Smooth muscle cell (in vitro differentiated cells): ENCODE results near the gene TEAD4. TPM values are rescaled to one million over a fixed set of nuclear protein-coding genes. Genes with fewer than 3 reads are reported as not detected.

Experiments used
- DNase-seq: peaks from one replicate; lab custom pipeline; 2025; ENCODE audit not compliant: unreplicated experiment; lab: John Stamatoyannopoulos, UW
- H2AFZ ChIP-seq: fragments of 200-600 bp; sonication (generic); 2 replicates; pipeline ENCODE4 v1.6.0; 2016; ENCODE audit warnings: antibody characterized with exemption, low read depth, mild to moderate bottlenecking
- H3F3A ChIP-seq: fragments of 200-600 bp; sonication (generic); 2 replicates; pipeline ENCODE4 v1.6.0; 2017; ENCODE audit warnings: antibody characterized with exemption, low read depth
- H3K27ac ChIP-seq: fragments of 200-600 bp; sonication (generic); 2 replicates; pipeline ENCODE4 v1.5.1; 2016; ENCODE audit warnings: low read depth, mild to moderate bottlenecking
- H3K27me3 ChIP-seq: fragments of 200-600 bp; sonication (generic); 2 replicates; pipeline ENCODE4 v1.6.1; 2016; ENCODE audit warnings: low read depth, mild to moderate bottlenecking
- H3K36me3 ChIP-seq: fragments of 200-600 bp; sonication (generic); 2 replicates; pipeline ENCODE4 v1.5.1; 2016; ENCODE audit warnings: low read depth
- H3K4me1 ChIP-seq: fragments of 200-600 bp; sonication (generic); 2 replicates; pipeline ENCODE4 v1.5.1; 2016; ENCODE audit warnings: low read depth
- H3K4me2 ChIP-seq: fragments of 200-600 bp; sonication (generic); 2 replicates; pipeline ENCODE4 v1.6.0; 2016; ENCODE audit warnings: mild to moderate bottlenecking
- H3K4me3 ChIP-seq: fragments of 200-600 bp; sonication (generic); 2 replicates; pipeline ENCODE4 v1.5.1; 2016; ENCODE audit warnings: mild to moderate bottlenecking
- H3K79me2 ChIP-seq: fragments of 200-600 bp; sonication (generic); 2 replicates; pipeline ENCODE4 v1.6.0; 2016; ENCODE audit warnings: low read depth, mild to moderate bottlenecking
- H3K9ac ChIP-seq: fragments of 200-600 bp; sonication (generic); 2 replicates; pipeline ENCODE4 v1.6.0; 2016; ENCODE audit warnings: low read depth
- H3K9me3 ChIP-seq: fragments of 200-600 bp; sonication (generic); replicated peaks from 2 replicates; pipeline ENCODE4 v1.5.1; 2016; ENCODE audit warnings: low read depth
- H4K20me1 ChIP-seq: fragments of 200-600 bp; sonication (generic); 2 replicates; pipeline ENCODE4 v1.6.0; 2016; ENCODE audit warnings: low read depth
- CTCF ChIP-seq: fragments of 200-600 bp; sonication (generic); IDR thresholded peaks from 2 replicates; pipeline ENCODE4 v1.5.1; 2017; ENCODE audit warnings: borderline replicate concordance, mild to moderate bottlenecking, antibody characterized with exemption; ENCODE audit not compliant: insufficient read depth, poor library complexity, severe bottlenecking
- WGBS: methylation state at CpG from one replicate; pipeline ENCODE4 v1.1.7; 2016; ENCODE audit warnings: low lambda C conversion rate; 5-methylcytosine and 5-hydroxymethylcytosine counted together
- polyA plus RNA-seq: library from polyadenylated mRNA; unstranded; fragments of >200 nt; fragmentation: Nextera tagmentation; extraction: Ambion mirVana; gene quantifications from 2 replicates; pipeline ENCODE4 v1.2.1, GENCODE V29; 2016
- small RNA-seq: library from RNA; depleted of rRNA; stranded (forward); fragments of <200 nt; gene quantifications from one replicate; pipeline ENCODE3, GENCODE V24; 2014
- total RNA-seq: library from RNA; depleted of rRNA; stranded (reverse); fragments of >200 nt; gene quantifications from 2 replicates; pipeline ENCODE4 v1.2.3, GENCODE V29; 2014

The TEAD4 gene
- total and polyA plus RNA-seq, 2 experiments from 2014 or later: 12.0 to 14.3 TPM

DNA sequence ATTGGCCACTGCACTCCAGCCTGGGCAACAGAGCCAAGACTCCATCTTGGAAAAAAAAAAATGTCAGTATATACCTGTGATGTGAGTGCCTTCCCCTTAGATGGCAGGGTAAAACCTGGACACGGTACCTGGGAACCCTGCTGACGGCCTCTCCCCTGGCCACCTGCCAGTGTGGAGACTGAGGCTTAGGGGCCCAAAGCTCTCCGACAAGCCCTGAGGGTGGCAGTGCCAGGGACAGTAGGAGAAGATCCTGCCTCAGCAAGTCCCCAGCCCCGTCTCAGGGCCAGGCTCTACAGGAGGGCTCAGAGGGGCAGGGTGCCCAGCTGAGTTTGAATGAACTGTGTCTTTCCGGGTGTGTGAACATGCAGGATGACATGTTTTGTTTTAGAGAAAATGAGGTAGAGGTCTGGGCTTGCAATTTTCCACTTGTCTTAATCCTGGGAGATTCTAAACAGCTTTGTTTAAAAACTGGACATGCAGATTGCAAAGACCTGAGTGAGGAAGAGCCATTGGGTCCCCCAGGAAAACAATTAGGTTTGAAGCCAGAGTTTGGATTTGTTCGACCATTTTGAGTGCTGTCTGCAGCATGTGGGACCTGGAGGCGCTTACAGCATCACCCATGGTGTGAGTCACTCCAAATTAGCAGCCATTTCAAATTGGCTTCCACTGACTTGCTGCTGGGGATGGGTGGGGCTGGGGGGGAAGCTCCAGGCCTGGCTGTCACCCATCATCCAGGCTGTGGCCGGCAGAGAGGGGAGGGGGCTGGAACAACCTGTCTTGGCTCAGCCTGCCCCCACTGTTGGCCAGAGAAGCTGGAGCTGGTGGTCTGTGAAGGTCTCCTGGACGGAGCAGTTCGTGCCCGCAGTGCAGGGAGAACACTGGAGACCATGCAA lies 128.8 kb downstream of the TEAD4 start:
- Histone ChIP-seq H3K9me3 (no peaks in the 10 kb centered on the region), H3K79me2 (peaks cover 18% of the 10 kb centered on the region), H2AFZ (no peak overlapping the region), H3F3A (no peaks in the 10 kb centered on the region), H4K20me1 (peaks cover 75% of the 10 kb centered on the region), H3K4me1 (peaks cover 24% of the 10 kb centered on the region), H3K27me3 (no peaks in the 10 kb centered on the region), H3K36me3 (no peaks in the 10 kb centered on the region), H3K9ac (no peak overlapping the region), H3K27ac (no peak overlapping the region), H3K4me3 (no peak overlapping the region), H3K4me2 (no peak overlapping the region)
- WGBS: 80% methylated on average over 11 of the region's 11 CpGs
- no peak for DNase-seq
- no peak for TF ChIP-seq CTCF

- Histone ChIP-seq H3K27me3 (no peaks in the 10 kb centered on the region), H3K36me3 (no peaks in the 10 kb centered on the region), H3F3A (no peaks in the 10 kb centered on the region), H3K4me1 (peaks cover 14% of the 10 kb centered on the region), H3K4me2 (no peak overlapping the region), H3K9me3 (no peaks in the 10 kb centered on the region), H2AFZ (no peak overlapping the region), H4K20me1 (peaks cover 76% of the 10 kb centered on the region), H3K9ac (no peak overlapping the region), H3K4me3 (no peak overlapping the region), H3K79me2 (peaks cover 14% of the 10 kb centered on the region), H3K27ac (no peak overlapping the region)
- DNase-seq: no peak
- WGBS: 99% methylated on average over 5 of the region's 5 CpGs
- no peak for TF ChIP-seq CTCF
Measured at GRCh38 chr12:3089588-3089987, 130.4 kb downstream of the TEAD4 start.

Small RNA genes lying within 50 kb of the gene (small RNA-seq; reads per million reads assigned to genes)
- not detected for gene RNU6-1315P

Other genes with a start within 250 kb of the TEAD4 start
- 19.0 and 27.5 TPM in 2 replicates for gene FKBP4, start 164.4 kb upstream of the TEAD4 start, total RNA-seq
- gene FKBP4, start 164.4 kb upstream of the TEAD4 start, polyA plus RNA-seq: 32.6 and 46.5 TPM in 2 replicates
- gene ITFG2, start 146.7 kb upstream of the TEAD4 start, total RNA-seq: 14.3 and 14.6 TPM in 2 replicates
- 21.5 and 22.3 TPM in 2 replicates for gene ITFG2, start 146.7 kb upstream of the TEAD4 start, polyA plus RNA-seq
- gene NRIP2, start 124.4 kb upstream of the TEAD4 start, total RNA-seq: 0.04 and 0.54 TPM in 2 replicates
- gene NRIP2, start 124.4 kb upstream of the TEAD4 start, polyA plus RNA-seq: 0.29 and 1.0 TPM in 2 replicates
- gene TEX52, start 102.4 kb upstream of the TEAD4 start, total RNA-seq: not detected in 2 replicates
- 0.14 TPM in 1 of 2 replicates, not detected in the other for gene TEX52, start 102.4 kb upstream of the TEAD4 start, polyA plus RNA-seq
- 2.3 and 3.7 TPM in 2 replicates for gene FOXM1, start 82.2 kb upstream of the TEAD4 start, total RNA-seq
- 8.1 and 9.6 TPM in 2 replicates for gene FOXM1, start 82.2 kb upstream of the TEAD4 start, polyA plus RNA-seq
- 20.5 and 22.6 TPM in 2 replicates for gene RHNO1, start 82.2 kb upstream of the TEAD4 start, total RNA-seq
- 23.4 and 29.7 TPM in 2 replicates for gene RHNO1, start 82.2 kb upstream of the TEAD4 start, polyA plus RNA-seq
- gene TULP3, start 68.5 kb upstream of the TEAD4 start, total RNA-seq: 39.4 and 40.6 TPM in 2 replicates
- gene TULP3, start 68.5 kb upstream of the TEAD4 start, polyA plus RNA-seq: 33.7 and 40.0 TPM in 2 replicates
- 29.8 and 46.9 TPM in 2 replicates for gene TSPAN9, start 118.0 kb downstream of the TEAD4 start, total RNA-seq
- gene TSPAN9, start 118.0 kb downstream of the TEAD4 start, polyA plus RNA-seq: 14.4 and 17.7 TPM in 2 replicates